ENCODE results near the gene ANKRD28. TPM values are rescaled to one million over a fixed set of nuclear protein-coding genes. Genes with fewer than 3 reads are reported as not detected.

Gene ANKRD28
- total RNA-seq = 116 TPM

DNA sequence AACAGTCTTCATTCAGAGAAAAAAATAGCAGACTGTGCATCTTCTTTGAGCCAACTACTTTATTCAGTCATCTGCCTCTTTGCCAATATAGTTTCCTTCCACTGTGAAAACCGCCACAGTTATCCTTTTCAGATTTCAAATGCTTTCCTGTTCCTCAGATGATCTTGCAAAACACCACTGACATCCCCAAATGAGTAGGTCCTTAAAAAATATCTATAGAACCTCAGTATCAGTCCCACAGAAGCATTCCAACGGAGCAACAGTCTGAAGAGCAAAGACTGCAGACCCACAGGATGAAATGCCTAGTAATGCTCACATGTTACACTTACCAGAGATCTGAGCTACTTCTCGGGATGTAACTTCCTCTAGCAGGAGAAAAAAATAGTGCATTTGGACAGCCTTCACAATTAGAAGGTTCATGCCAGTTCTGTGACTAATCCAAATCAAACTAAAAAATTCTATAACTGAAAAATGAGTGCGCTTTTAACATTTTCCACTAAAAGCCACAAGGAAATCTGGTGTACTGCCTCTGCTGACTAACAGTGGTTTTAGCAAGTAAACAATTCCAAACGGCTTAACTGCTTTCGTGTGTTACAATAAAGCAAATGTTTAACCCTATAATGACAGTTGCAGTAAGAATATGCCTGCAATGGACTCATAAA is at the start of gene ANKRD28:
Gene ANKRD28 (minus strand): TSS at position 338 of the 662 bp plus-strand sequence. CDS start 1,458 bp downstream, outside the sequence.

Other genes starting within 250 kb of the ANKRD28 start
- 35.3 TPM for gene HACL1, start 196.4 kb downstream of the ANKRD28 start, total RNA-seq
- gene BTD, start 196.2 kb downstream of the ANKRD28 start, total RNA-seq = 58.3 TPM

Measured in camera-type eye (tissue), 1 donor.